BE2C (cell line): ENCODE measurements around the gene NSG1.

Experiments used
- DNase-seq: peaks from one replicate; pipeline ENCODE4 v3.0.0-alpha.2; 2020
- H3K27me3 ChIP-seq: fragments of 250-450 bp; sonication (Bioruptor Pico); 2 replicates; pipeline ENCODE4 v1.5.1; 2020; ENCODE audit warnings: mild to moderate bottlenecking
- H3K36me3 ChIP-seq: fragments of 250-450 bp; sonication (Bioruptor Pico); 2 replicates; pipeline ENCODE4 v1.5.1; 2020; ENCODE audit warnings: mild to moderate bottlenecking
- H3K4me1 ChIP-seq: fragments of 250-450 bp; sonication (Bioruptor Pico); 2 replicates; pipeline ENCODE4 v1.5.1; 2020
- H3K4me3 ChIP-seq: 2 replicates; pipeline ENCODE4 v1.5.1; 2011; ENCODE audit warnings: low read depth, low read length
- H3K9me3 ChIP-seq: fragments of 250-450 bp; sonication (Bioruptor Pico); 2 replicates; pipeline ENCODE4 v1.5.1; 2020
- CTCF ChIP-seq: IDR thresholded peaks from 2 replicates; pipeline ENCODE4 v1.5.1; 2012; ENCODE audit warnings: mild to moderate bottlenecking, low read depth, low read length

NSG1 gene

GRCh38 chr4:4356106-4357041 lies 30.5 kb upstream of the NSG1 start:
- no peaks in the 10 kb centered on the region for H3K27me3 ChIP-seq

GRCh38 chr4:4358093-4358854 lies 28.6 kb upstream of the NSG1 start:
- H3K36me3 ChIP-seq, result no peaks in the 10 kb centered on the region
- H3K4me1 ChIP-seq, result no peaks in the 10 kb centered on the region
- no peak for DNase-seq
- no peak overlapping the region for H3K4me3 ChIP-seq
- no peak for TF ChIP-seq CTCF
- H3K27me3 ChIP-seq, result no peaks in the 10 kb centered on the region
- H3K9me3 ChIP-seq, result no peaks in the 10 kb centered on the region

More at GRCh38 chr4:4356106-4357041, 30.5 kb upstream of the NSG1 start:
- TF ChIP-seq CTCF, result no peak
- H3K36me3 ChIP-seq, result no peaks in the 10 kb centered on the region
- H3K9me3 ChIP-seq, result no peaks in the 10 kb centered on the region
- no peaks in the 10 kb centered on the region for H3K4me1 ChIP-seq
- H3K4me3 ChIP-seq, result no peak overlapping the region
- DNase-seq, result no peak

- no peaks in the 10 kb centered on the region for H3K4me1 ChIP-seq
- no peaks in the 10 kb centered on the region for H3K9me3 ChIP-seq
- TF ChIP-seq CTCF, result no peak
- no peak overlapping the region for H3K4me3 ChIP-seq
- H3K36me3 ChIP-seq, result no peaks in the 10 kb centered on the region
- no peaks in the 10 kb centered on the region for H3K27me3 ChIP-seq
- DNase-seq, result no peak
These were observed 25.0 kb upstream of the NSG1 start for GRCh38 chr4:4361883-4362282.

- no peak overlapping the region for H3K4me3 ChIP-seq
- TF ChIP-seq CTCF, result no peak
- no peak for DNase-seq
These were observed 23.8 kb upstream of the NSG1 start for GRCh38 chr4:4362991-4363697.

GRCh38 chr4:4364061-4364460 lies 22.8 kb upstream of the NSG1 start:
- Histone ChIP-seq H3K4me3 (no peak overlapping the region), H3K27me3 (no peaks in the 10 kb centered on the region), H3K36me3 (no peaks in the 10 kb centered on the region), H3K9me3 (no peaks in the 10 kb centered on the region), H3K4me1 (no peaks in the 10 kb centered on the region)
- no peak for DNase-seq
- no peak for TF ChIP-seq CTCF

More at GRCh38 chr4:4362991-4363697, 23.8 kb upstream of the NSG1 start:
- H3K27me3 ChIP-seq, result no peaks in the 10 kb centered on the region
- H3K4me1 ChIP-seq, result no peaks in the 10 kb centered on the region
- no peaks in the 10 kb centered on the region for H3K36me3 ChIP-seq
- no peaks in the 10 kb centered on the region for H3K9me3 ChIP-seq
